ENCODE data around the gene GPR108. TPM values are rescaled to one million over a fixed set of nuclear protein-coding genes. Genes with fewer than 3 reads are reported as not detected.

Gene GPR108
- polyA plus RNA-seq, 1 donor from 2014 or later: 24.6 TPM

GRCh38 chr19:6734096-6734696, 3.2 kb downstream of the GPR108 start:
- H3K9me2 ChIP-seq (ENCODE audit: insufficient read depth, low read length): no peaks in the 10 kb centered on the region
- no peaks in the 10 kb centered on the region for H3K36me3 ChIP-seq (ENCODE audit: insufficient read depth, low read length)
- no peak overlapping the region for H3K4me2 ChIP-seq (ENCODE audit: low read length)
- H3K27ac ChIP-seq (ENCODE audit: low read length): no peak overlapping the region
- no peaks in the 10 kb centered on the region for H3K9me3 ChIP-seq (ENCODE audit: low read length)
- H3K27me3 ChIP-seq (ENCODE audit: insufficient read depth, low read depth, low read length): no peaks in the 10 kb centered on the region
- TF ChIP-seq TAF1 (IDR thresholded peaks at IDR 0.05; ENCODE audit: low read depth): no peak
- no peak for TF ChIP-seq REST (IDR thresholded peaks at IDR 0.05; ENCODE audit: borderline replicate concordance)
- TF ChIP-seq CTCF (IDR thresholded peaks at IDR 0.05; ENCODE audit: poor library complexity, severe bottlenecking): no peak
- no peak for TF ChIP-seq SMC3 (conservative IDR thresholded peaks at IDR 0.05; ENCODE audit: poor library complexity)
- TF ChIP-seq RAD21 (conservative IDR thresholded peaks at IDR 0.05): no peak
- TF ChIP-seq EZH2 (IDR thresholded peaks at IDR 0.05; ENCODE audit: borderline replicate concordance, insufficient read depth, low read length, poor library complexity, severe bottlenecking): no peak
- no peak for TF ChIP-seq POLR2AphosphoS5 (IDR thresholded peaks at IDR 0.05)
- no peak for TF ChIP-seq EP300 (conservative IDR thresholded peaks at IDR 0.05; ENCODE audit: poor library complexity, severe bottlenecking)
- no peaks in the 10 kb centered on the region for H3K79me2 ChIP-seq (replicated peaks; ENCODE audit: insufficient read depth, low read length)
- no peaks in the 10 kb centered on the region for H3F3A ChIP-seq (ENCODE audit: insufficient read depth, low read length, poor library complexity, severe bottlenecking)
- no peaks in the 10 kb centered on the region for H4K20me1 ChIP-seq (ENCODE audit: insufficient read depth)
- H3K9ac ChIP-seq (ENCODE audit: low read length): no peak overlapping the region
- H2AFZ ChIP-seq (ENCODE audit: low read depth, low read length): no peak overlapping the region
- no peak overlapping the region for H3K4me3 ChIP-seq (ENCODE audit: low read length)

GRCh38 chr19:6733338-6734095, 3.9 kb downstream of the GPR108 start:
- no peaks in the 10 kb centered on the region for H3F3A ChIP-seq (ENCODE audit: insufficient read depth, low read length, poor library complexity, severe bottlenecking)
- H3K4me2 ChIP-seq (ENCODE audit: low read length): no peak overlapping the region
- H2AFZ ChIP-seq (ENCODE audit: low read depth, low read length): no peak overlapping the region
- H3K9me2 ChIP-seq (ENCODE audit: insufficient read depth, low read length): no peaks in the 10 kb centered on the region
- H3K9ac ChIP-seq (ENCODE audit: low read length): no peak overlapping the region
- H3K4me3 ChIP-seq (ENCODE audit: low read length): no peak overlapping the region
- no peak overlapping the region for H3K27ac ChIP-seq (ENCODE audit: low read length)
- H4K20me1 ChIP-seq (ENCODE audit: insufficient read depth): no peaks in the 10 kb centered on the region
- H3K79me2 ChIP-seq (replicated peaks; ENCODE audit: insufficient read depth, low read length): no peaks in the 10 kb centered on the region
- no peak for TF ChIP-seq RAD21 (conservative IDR thresholded peaks at IDR 0.05)
- no peak for TF ChIP-seq EP300 (conservative IDR thresholded peaks at IDR 0.05; ENCODE audit: poor library complexity, severe bottlenecking)
- no peak for TF ChIP-seq SMC3 (conservative IDR thresholded peaks at IDR 0.05; ENCODE audit: poor library complexity)
- TF ChIP-seq POLR2AphosphoS5 (IDR thresholded peaks at IDR 0.05): no peak
- no peak for TF ChIP-seq EZH2 (IDR thresholded peaks at IDR 0.05; ENCODE audit: borderline replicate concordance, insufficient read depth, low read length, poor library complexity, severe bottlenecking)
- no peak for TF ChIP-seq TAF1 (IDR thresholded peaks at IDR 0.05; ENCODE audit: low read depth)
- H3K27me3 ChIP-seq (ENCODE audit: insufficient read depth, low read depth, low read length): no peaks in the 10 kb centered on the region
- H3K9me3 ChIP-seq (ENCODE audit: low read length): no peaks in the 10 kb centered on the region
- H3K36me3 ChIP-seq (ENCODE audit: insufficient read depth, low read length): no peaks in the 10 kb centered on the region
